Prostate gland (tissue), 2 donors: Measurements from ENCODE around the gene C14orf39. TPM values are rescaled to one million over a fixed set of nuclear protein-coding genes. Genes with fewer than 3 reads are reported as not detected.

ENCODE experiments used
- DNase-seq: peaks from one replicate; pipeline ENCODE4 v3.0.0-alpha.2; 2019; ENCODE audit warnings: low spot score
- H3K27ac ChIP-seq, 2 donors: fragments of 200-600 bp; sonication (generic); 2 replicates each; pipeline ENCODE4 v1.5.1; 2017 to 2019
- H3K27me3 ChIP-seq: fragments of 200-600 bp; sonication (generic); replicated peaks from 2 replicates; pipeline ENCODE4 v1.5.1; 2019; ENCODE audit not compliant: insufficient read depth
- H3K36me3 ChIP-seq, 2 donors: fragments of 200-600 bp; sonication (generic); 1 replicate in 1 of 2; 2 replicates in 1 of 2; pipeline versions ENCODE4 v1.5.1 to v1.8.1; 2017 to 2019
- H3K4me1 ChIP-seq: fragments of 200-600 bp; sonication (generic); replicated peaks from 2 replicates; pipeline ENCODE4 v1.5.1; 2019
- H3K4me3 ChIP-seq, 2 donors: fragments of 200-600 bp; sonication (generic); 2 replicates each; pipeline ENCODE4 v1.5.1; 2017 to 2019
- H3K9me3 ChIP-seq: fragments of 200-600 bp; sonication (generic); 2 replicates; pipeline ENCODE4 v1.5.1; 2017
- CTCF ChIP-seq, 4 experiments: fragments of 200-600 bp in 2 of 4; fragments of 450-650 bp in 2 of 4; sonication (generic) in 2 of 4; IDR thresholded peaks; 1 replicate in 3 of 4; 2 replicates in 1 of 4; pipeline ENCODE4 v1.5.1; 2016 to 2019; ENCODE audit warnings: antibody characterized with exemption in 4 of 4, mild to moderate bottlenecking in 2 of 4, moderate library complexity in 2 of 4
- POLR2A ChIP-seq: fragments of 450-650 bp; IDR thresholded peaks from one replicate; pipeline ENCODE4 v1.6.1; 2016; ENCODE audit warnings: antibody characterized with exemption, mild to moderate bottlenecking
- POLR2AphosphoS5 ChIP-seq: sonication (generic); formaldehyde crosslinking; IDR thresholded peaks from one replicate; pipeline ENCODE4 v1.6.1; 2017; ENCODE audit warnings: antibody characterized with exemption
- WGBS: methylation state at CpG from one replicate; pipeline ENCODE4 v1.1.5; 2018; 5-methylcytosine and 5-hydroxymethylcytosine counted together
- intact Hi-C: fragments of 100-400 bp; cut with DNase I; formaldehyde crosslinking; loops from one replicate; pipeline ENCODE4 v1.14.2; 2022
- total RNA-seq, 2 donors: library from RNA; depleted of rRNA; stranded (reverse); fragments of >200 nt; gene quantifications; one replicate each; pipeline ENCODE4 v1.1.0, GENCODE V29; 2016

Gene C14orf39
- 1 to 10 TPM in 1 of 2 donors, under 1 TPM in 1; 0.41 to 4.7 TPM for total RNA-seq

- no peaks in the 10 kb centered on the region for H3K36me3 ChIP-seq
- no peaks in the 10 kb centered on the region for H3K27me3 ChIP-seq
- H3K4me1 ChIP-seq: no peaks in the 10 kb centered on the region
- intact Hi-C loops: no loop called here
- H3K4me3 ChIP-seq: peak within 1 kb of the TSS; percentile 40 to 41
- 4% methylated on average over 51 of the region's 57 CpGs for WGBS
- no peak for TF ChIP-seq POLR2A
- TF ChIP-seq POLR2AphosphoS5: no peak
- no peak within 1 kb of the TSS for H3K27ac ChIP-seq
- no peaks in the 10 kb centered on the region for H3K9me3 ChIP-seq
- DNase-seq: no peak
Measured at GRCh38 chr14:60485598-60486251, at the start of gene C14orf39. Gene C14orf39 (minus strand): TSS chr14:60486063. CDS start chr14:60485078, 985 bp downstream.

GRCh38 chr14:60532442-60532841 is 46.6 kb upstream of the C14orf39 start:
- intact Hi-C loops: no loop called here
- no peaks in the 10 kb centered on the region for H3K36me3 ChIP-seq
- WGBS: 46% methylated on average over 3 of the region's 3 CpGs

GRCh38 chr14:60515511-60516289 is 29.8 kb upstream of the C14orf39 start:
- WGBS: 45% methylated on average over 53 of the region's 66 CpGs

More at GRCh38 chr14:60532442-60532841, 46.6 kb upstream of the C14orf39 start:
- Histone ChIP-seq H3K27ac (no peak overlapping the region), H3K27me3 (no peaks in the 10 kb centered on the region), H3K9me3 (no peaks in the 10 kb centered on the region), H3K4me3 (no peak overlapping the region), H3K4me1 (no peaks in the 10 kb centered on the region)
- no peak for DNase-seq
- TF ChIP-seq POLR2AphosphoS5 (no peak), CTCF (IDR thresholded peaks at IDR 0.05) (no peak), POLR2A (no peak)

GRCh38 chr14:60514741-60515491 is 29.1 kb upstream of the C14orf39 start:
- H3K36me3 ChIP-seq: no peaks in the 10 kb centered on the region
- 3% methylated on average over 74 of the region's 79 CpGs for WGBS
- peak; percentile 20 to 55 (median 34) for TF ChIP-seq CTCF (IDR thresholded peaks at IDR 0.05)
- TF ChIP-seq POLR2AphosphoS5: peak; percentile 3
- no peak for TF ChIP-seq POLR2A
- peak overlapping the region; percentile 26 to 48 for H3K27ac ChIP-seq
- peak overlapping the region; percentile 40 to 50 for H3K4me3 ChIP-seq
- H3K9me3 ChIP-seq: no peaks in the 10 kb centered on the region
- DNase-seq: no peak
- intact Hi-C loops: no loop called here
- H3K4me1 ChIP-seq: no peaks in the 10 kb centered on the region
- H3K27me3 ChIP-seq: peaks cover 11% of the 10 kb centered on the region

More at GRCh38 chr14:60515511-60516289, 29.8 kb upstream of the C14orf39 start:
- H3K9me3 ChIP-seq: no peaks in the 10 kb centered on the region
- intact Hi-C loops: no loop called here
- H3K27me3 ChIP-seq: peaks cover 6% of the 10 kb centered on the region
- no peak for DNase-seq
- peak overlapping the region in 1 of 2 donors; percentile 50 for H3K4me3 ChIP-seq
- H3K4me1 ChIP-seq: no peaks in the 10 kb centered on the region
- TF ChIP-seq POLR2A (no peak), POLR2AphosphoS5 (no peak), CTCF (IDR thresholded peaks at IDR 0.05) (no peak)
- H3K36me3 ChIP-seq: no peaks in the 10 kb centered on the region
- no peak overlapping the region for H3K27ac ChIP-seq

- no peaks in the 10 kb centered on the region for H3K4me1 ChIP-seq
- 10% methylated on average over 10 of the region's 10 CpGs for WGBS
- no peaks in the 10 kb centered on the region for H3K36me3 ChIP-seq
- H3K27ac ChIP-seq: peak overlapping the region; percentile 26 to 48
- intact Hi-C loops: no loop called here
- peaks cover 15% of the 10 kb centered on the region for H3K27me3 ChIP-seq
- H3K4me3 ChIP-seq: peak overlapping the region; percentile 40 to 50
- no peaks in the 10 kb centered on the region for H3K9me3 ChIP-seq
- DNase-seq: no peak
- TF ChIP-seq CTCF (IDR thresholded peaks at IDR 0.05) (no peak), POLR2A (no peak), POLR2AphosphoS5 (peak; percentile 5)
Measured at GRCh38 chr14:60514378-60514740, 28.5 kb upstream of the C14orf39 start.
